ENCODE data around the gene TMEM38A.

- TF ChIP-seq EP300 (conservative IDR thresholded peaks at IDR 0.05; ENCODE audit: poor library complexity, severe bottlenecking), result no peak
- TF ChIP-seq CTCF (IDR thresholded peaks at IDR 0.05; ENCODE audit: poor library complexity, severe bottlenecking), result no peak
- no peak for TF ChIP-seq POLR2AphosphoS5 (IDR thresholded peaks at IDR 0.05)
- no peak for TF ChIP-seq RAD21 (conservative IDR thresholded peaks at IDR 0.05)
- TF ChIP-seq REST (IDR thresholded peaks at IDR 0.05; ENCODE audit: borderline replicate concordance), result no peak
- no peak for TF ChIP-seq MXI1 (conservative IDR thresholded peaks at IDR 0.05; ENCODE audit: poor library complexity, severe bottlenecking)
- TF ChIP-seq TAF1 (IDR thresholded peaks at IDR 0.05; ENCODE audit: low read depth), result no peak
- no peak for TF ChIP-seq EZH2 (IDR thresholded peaks at IDR 0.05; ENCODE audit: borderline replicate concordance, insufficient read depth, low read length, poor library complexity, severe bottlenecking)
- TF ChIP-seq SMC3 (conservative IDR thresholded peaks at IDR 0.05; ENCODE audit: poor library complexity), result no peak
Measured at GRCh38 chr19:16638666-16639065, 22.3 kb upstream of the TMEM38A start.

Data from neural cell (in vitro differentiated cells).